Fibroblast of skin of abdomen (primary cell): Measurements from ENCODE around the gene JAZF1.
A peak's percentile ranks its signal among the peaks of the same experiment; 100 is the strongest.
"Not testable (repeated sequence)": the region's sequence is repeated elsewhere in the genome, so short reads cannot be mapped to it uniquely, and the experiment has no call there.

ENCODE experiments used
- DNase-seq: peaks from one replicate; pipeline ENCODE4 v3.0.0-alpha.2; 2013

The JAZF1 gene

GRCh38 chr7:27906385-27907091 is 274.1 kb downstream of the JAZF1 start:
- DNase-seq: no peak

GRCh38 chr7:27905951-27906350 is 274.6 kb downstream of the JAZF1 start:
- DNase-seq: no peak

GRCh38 chr7:27901028-27901760 is 279.4 kb downstream of the JAZF1 start:
- peak; percentile 71 for DNase-seq

GRCh38 chr7:27900006-27900405 is 280.6 kb downstream of the JAZF1 start:
- DNase-seq: no peak

- DNase-seq: no peak
Observed at GRCh38 chr7:27899601-27900000, 281.0 kb downstream of the JAZF1 start.

GRCh38 chr7:27897441-27897847 is 283.2 kb downstream of the JAZF1 start:
- no peak for DNase-seq

GRCh38 chr7:27897001-27897400 is 283.6 kb downstream of the JAZF1 start:
- DNase-seq: no peak

GRCh38 chr7:27895551-27895950 is 285.0 kb downstream of the JAZF1 start:
- DNase-seq: no peak

- no peak for DNase-seq
Observed at GRCh38 chr7:27890205-27890849, 290.3 kb downstream of the JAZF1 start.

- no peak for DNase-seq
Observed at GRCh38 chr7:27889800-27890199, 290.8 kb downstream of the JAZF1 start.

GRCh38 chr7:27888736-27889135 is 291.9 kb downstream of the JAZF1 start:
- DNase-seq: no peak

GRCh38 chr7:27886710-27887109 is 293.9 kb downstream of the JAZF1 start:
- DNase-seq: not testable (repeated sequence)

GRCh38 chr7:27885652-27886051 is 294.9 kb downstream of the JAZF1 start:
- no peak for DNase-seq

- DNase-seq: peak; percentile 17
Observed at GRCh38 chr7:27883696-27884095, 296.9 kb downstream of the JAZF1 start.

GRCh38 chr7:27876756-27877155 is 303.8 kb downstream of the JAZF1 start:
- no peak for DNase-seq

GRCh38 chr7:27875832-27876231 is 304.8 kb downstream of the JAZF1 start:
- DNase-seq: no peak

GRCh38 chr7:27875061-27875460 is 305.5 kb downstream of the JAZF1 start:
- DNase-seq: no peak

GRCh38 chr7:27873981-27874957 is 306.3 kb downstream of the JAZF1 start:
- DNase-seq: peak; percentile 32

- DNase-seq: peak; percentile 13
Observed at GRCh38 chr7:27872356-27873275, 308.0 kb downstream of the JAZF1 start.

GRCh38 chr7:27871866-27872265 is 308.7 kb downstream of the JAZF1 start:
- DNase-seq: no peak

GRCh38 chr7:27871086-27871485 is 309.5 kb downstream of the JAZF1 start:
- DNase-seq: no peak
